Fibroblast of lung (primary cell): ENCODE results near the gene PCSK6.

Experiments used
- EZH2 ChIP-seq: IDR thresholded peaks from 2 replicates; pipeline ENCODE4 v1.5.1; 2012; ENCODE audit warnings: low read length, control low read depth, mild to moderate bottlenecking; ENCODE audit errors: missing control alignments
- TF ChIP-seq, protein P1 (sequence below), 2 donors: IDR thresholded peaks in 1 of 2; conservative IDR thresholded peaks in 1 of 2; 1 replicate in 1 of 2; 2 replicates in 1 of 2; pipeline ENCODE4 v1.5.1; 2011 to 2012; ENCODE audit warnings: low read length in 2 of 2, control low read depth in 1 of 2, inconsistent platforms in 1 of 2, low read depth in 1 of 2, mild to moderate bottlenecking in 1 of 2

GRCh38 chr15:101520395-101520794 is 30.9 kb upstream of the PCSK6 start:
- TF ChIP-seq, protein P1, sequence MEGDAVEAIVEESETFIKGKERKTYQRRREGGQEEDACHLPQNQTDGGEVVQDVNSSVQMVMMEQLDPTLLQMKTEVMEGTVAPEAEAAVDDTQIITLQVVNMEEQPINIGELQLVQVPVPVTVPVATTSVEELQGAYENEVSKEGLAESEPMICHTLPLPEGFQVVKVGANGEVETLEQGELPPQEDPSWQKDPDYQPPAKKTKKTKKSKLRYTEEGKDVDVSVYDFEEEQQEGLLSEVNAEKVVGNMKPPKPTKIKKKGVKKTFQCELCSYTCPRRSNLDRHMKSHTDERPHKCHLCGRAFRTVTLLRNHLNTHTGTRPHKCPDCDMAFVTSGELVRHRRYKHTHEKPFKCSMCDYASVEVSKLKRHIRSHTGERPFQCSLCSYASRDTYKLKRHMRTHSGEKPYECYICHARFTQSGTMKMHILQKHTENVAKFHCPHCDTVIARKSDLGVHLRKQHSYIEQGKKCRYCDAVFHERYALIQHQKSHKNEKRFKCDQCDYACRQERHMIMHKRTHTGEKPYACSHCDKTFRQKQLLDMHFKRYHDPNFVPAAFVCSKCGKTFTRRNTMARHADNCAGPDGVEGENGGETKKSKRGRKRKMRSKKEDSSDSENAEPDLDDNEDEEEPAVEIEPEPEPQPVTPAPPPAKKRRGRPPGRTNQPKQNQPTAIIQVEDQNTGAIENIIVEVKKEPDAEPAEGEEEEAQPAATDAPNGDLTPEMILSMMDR (conservative IDR thresholded peaks at IDR 0.05 in 1 of 2, IDR thresholded peaks at IDR 0.05 in 1 of 2; ENCODE audit: low read depth in 1 of 2, low read length in 2 of 2), result no peak
- TF ChIP-seq EZH2, result no peak
